GM12873 (cell line): Measurements from ENCODE around the gene TMEM170A.

Experiments used
- CTCF ChIP-seq: IDR thresholded peaks from 2 replicates; pipeline ENCODE4 v1.5.1; 2012; ENCODE audit warnings: low read depth, mild to moderate bottlenecking, moderate library complexity, low read length, control low read depth; ENCODE audit not compliant: insufficient read depth; ENCODE audit errors: missing control alignments

The TMEM170A gene

GRCh38 chr16:75495076-75495674 is 30.7 kb upstream of the TMEM170A start, which contains the start of gene CHST6:
Gene CHST6 (minus strand): TSS chr16:75495441. CDS start chr16:75479828, 15,613 bp downstream.
- no peak for TF ChIP-seq CTCF

DNA sequence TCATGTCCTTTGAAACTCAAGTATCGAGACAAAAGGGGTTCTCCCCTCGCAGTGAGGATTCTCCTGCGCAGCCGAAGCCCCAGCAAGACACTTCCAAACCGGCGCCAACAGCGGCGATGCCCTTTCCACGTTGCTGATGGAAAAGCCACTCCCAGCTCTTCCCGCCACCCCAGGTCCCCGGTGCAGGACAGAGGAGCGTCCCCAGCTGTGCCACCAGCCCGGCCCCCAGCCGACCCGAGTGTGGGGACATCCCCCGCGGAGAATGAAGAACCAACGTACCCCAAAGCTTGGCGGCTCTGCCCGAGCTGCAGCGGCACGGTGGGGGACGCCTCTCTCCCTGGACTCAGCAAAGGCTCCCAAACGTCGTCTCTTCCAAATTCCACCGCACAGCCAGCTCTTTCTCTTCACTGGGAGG is 30.2 kb upstream of the TMEM170A start:
- no peak for TF ChIP-seq CTCF

DNA sequence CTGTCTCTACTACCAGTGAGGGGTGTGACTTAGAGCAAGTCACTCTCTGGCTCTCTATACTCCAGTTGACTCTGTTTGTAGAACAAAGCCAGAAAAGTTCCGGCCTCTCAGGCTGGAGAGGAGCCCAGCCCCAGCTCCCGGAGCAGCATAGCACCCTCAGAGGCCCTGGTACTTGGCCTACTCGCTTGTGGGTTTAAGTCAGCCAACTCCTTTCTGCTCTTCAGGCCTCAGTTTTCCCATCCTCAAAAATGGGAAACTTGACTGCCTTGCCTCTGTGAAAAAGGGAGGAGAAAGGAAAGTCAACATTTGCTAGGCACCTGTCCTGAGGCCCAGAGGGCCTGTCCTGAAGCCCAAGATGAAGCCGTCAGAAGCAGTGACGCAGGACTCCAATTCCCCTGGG is 29.7 kb upstream of the TMEM170A start:
- TF ChIP-seq CTCF, result no peak

DNA sequence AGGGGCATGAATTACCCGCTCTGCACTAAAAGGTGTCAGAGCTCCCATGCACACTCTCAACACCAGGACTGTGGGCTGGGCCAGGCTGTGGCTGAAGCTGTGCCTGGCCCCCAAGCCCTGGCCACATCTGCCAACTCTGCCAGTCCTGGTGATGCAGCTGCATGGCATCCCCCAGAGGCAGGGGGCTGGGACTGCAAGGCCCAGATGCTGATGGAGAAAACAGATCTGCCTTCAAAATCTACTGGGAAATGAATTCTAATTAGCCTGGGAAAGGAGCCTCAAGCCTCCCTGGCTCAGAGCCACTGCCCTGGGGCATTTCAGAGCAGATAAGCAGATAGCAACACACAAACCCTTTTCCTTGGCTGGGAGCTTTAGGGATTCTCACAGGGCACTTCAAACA is 27.4 kb upstream of the TMEM170A start:
- TF ChIP-seq CTCF, result peak; percentile 42

GRCh38 chr16:75488322-75488721 is 23.8 kb upstream of the TMEM170A start:
- TF ChIP-seq CTCF, result no peak

DNA sequence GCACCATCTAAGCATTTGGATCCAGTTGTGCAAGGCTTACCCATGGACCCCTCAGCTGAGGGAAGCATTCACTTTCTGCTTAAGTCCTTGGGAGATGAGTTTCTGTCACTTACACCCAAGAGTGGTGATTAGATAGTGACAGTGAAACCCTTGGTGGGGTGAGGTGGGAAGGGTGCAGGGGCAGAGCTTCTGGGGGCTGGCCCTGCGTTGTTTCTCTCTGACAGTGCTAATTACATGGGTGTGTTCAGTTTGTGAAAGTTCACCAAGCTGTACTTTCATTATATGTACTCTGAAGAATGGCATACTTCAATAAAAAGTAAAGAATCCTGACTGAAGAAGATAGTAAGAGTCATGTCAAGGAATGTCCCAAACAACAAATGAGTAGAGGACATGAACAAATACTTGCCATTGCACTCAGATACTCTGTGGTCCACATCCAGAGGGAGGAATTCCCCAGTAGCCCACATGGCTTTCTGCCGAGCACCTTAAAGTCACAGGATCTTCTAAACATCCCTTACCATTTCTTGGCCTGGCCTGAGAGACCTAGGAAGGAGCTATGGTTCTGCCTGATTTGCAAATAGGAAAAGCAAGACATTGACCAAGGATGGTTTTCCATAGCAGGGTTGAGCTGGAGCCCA is 22.3 kb upstream of the TMEM170A start:
- no peak for TF ChIP-seq CTCF

GRCh38 chr16:75486014-75486675 is 21.7 kb upstream of the TMEM170A start:
- TF ChIP-seq CTCF, result no peak
